ENCODE data around the gene EP400.

The EP400 gene

DNA sequence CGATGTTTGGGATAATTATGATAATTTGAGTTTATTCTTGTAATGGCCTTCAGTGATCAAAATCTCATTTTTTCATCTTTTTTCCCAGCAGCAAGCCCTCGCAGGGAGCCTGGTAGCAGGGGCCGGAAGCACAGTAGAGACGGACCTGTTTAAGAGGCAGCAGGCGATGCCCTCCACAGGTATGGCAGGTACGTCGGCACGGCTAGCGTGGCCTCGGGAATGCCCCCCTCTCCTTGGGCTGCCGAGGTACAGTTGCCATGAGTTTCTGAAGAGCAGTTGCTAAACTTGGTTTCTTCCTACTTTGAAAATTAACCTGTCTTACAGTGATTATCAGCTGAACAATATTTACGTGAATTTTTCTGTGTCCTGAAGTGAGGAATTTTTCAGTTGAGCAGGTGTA lies 29.9 kb downstream of the EP400 start:
- no peak overlapping the region for H2BK120ac ChIP-seq (ENCODE audit: low read depth, low read length)
- 100% methylated on average over 1 of the region's 12 CpGs; no CpG with 5 or more reads in 1 of the 2 donors for WGBS, 2 donors (ENCODE audit: extremely low coverage in 2 of 2, insufficient read length in 2 of 2, insufficient replicate concordance in 1 of 2)
- H2AK5ac ChIP-seq (ENCODE audit: low read depth, low read length) = no peak overlapping the region
- no peak overlapping the region for H3K4ac ChIP-seq (ENCODE audit: low read length)
- no peak overlapping the region for H3K14ac ChIP-seq (ENCODE audit: low read length)
- no peak overlapping the region for H3K18ac ChIP-seq (ENCODE audit: low read length)
- H3K36me3 ChIP-seq (replicated peaks in 1 of 2; ENCODE audit: control insufficient read depth in 2 of 2, insufficient read depth in 2 of 2, low read length in 2 of 2) = peaks cover 21 to 69% of the 10 kb centered on the region in 2 donors
- no peak overlapping the region for H2AFZ ChIP-seq (ENCODE audit: low read length)
- no peak overlapping the region for H3K4me3 ChIP-seq (ENCODE audit: low read length in 2 of 2)
- DNase-seq (ENCODE audit: low spot score) = no peak
- no peak overlapping the region for H3K27ac ChIP-seq (replicated peaks; ENCODE audit: low read length)
- H2BK5ac ChIP-seq (ENCODE audit: low read length) = no peak overlapping the region
- H4K8ac ChIP-seq (ENCODE audit: low read depth, low read length) = no peak overlapping the region
- no peak overlapping the region for H3K23ac ChIP-seq (ENCODE audit: low read depth, low read length, poor library complexity)
- peaks cover 0 to 2% of the 10 kb centered on the region in 2 donors for H3K4me1 ChIP-seq (ENCODE audit: control insufficient read depth in 2 of 2, insufficient read depth in 1 of 2, low read depth in 1 of 2, low read length in 2 of 2)
- no peak overlapping the region for H3K9ac ChIP-seq (ENCODE audit: low read depth, low read length, poor library complexity)
- no peaks in the 10 kb centered on the region for H3K9me3 ChIP-seq (replicated peaks in 1 of 2; ENCODE audit: control insufficient read depth in 2 of 2, insufficient read depth in 1 of 2, low read depth in 1 of 2, low read length in 2 of 2)
- H4K91ac ChIP-seq (ENCODE audit: low read depth, low read length, poor library complexity) = no peak overlapping the region
- peaks cover 5% of the 10 kb centered on the region for H3K79me1 ChIP-seq (ENCODE audit: low read depth, low read length)
- no peak overlapping the region for H2BK15ac ChIP-seq (ENCODE audit: low read length)
- no peak overlapping the region for H3K4me2 ChIP-seq (ENCODE audit: insufficient read depth, low read length, poor library complexity, severe bottlenecking)
- H3K27me3 ChIP-seq (ENCODE audit: control insufficient read depth in 3 of 3, insufficient read depth in 3 of 3, low read depth in 1 of 3, low read length in 3 of 3) = no peaks in the 10 kb centered on the region
- no peak overlapping the region for H2BK12ac ChIP-seq (ENCODE audit: low read length)

DNA sequence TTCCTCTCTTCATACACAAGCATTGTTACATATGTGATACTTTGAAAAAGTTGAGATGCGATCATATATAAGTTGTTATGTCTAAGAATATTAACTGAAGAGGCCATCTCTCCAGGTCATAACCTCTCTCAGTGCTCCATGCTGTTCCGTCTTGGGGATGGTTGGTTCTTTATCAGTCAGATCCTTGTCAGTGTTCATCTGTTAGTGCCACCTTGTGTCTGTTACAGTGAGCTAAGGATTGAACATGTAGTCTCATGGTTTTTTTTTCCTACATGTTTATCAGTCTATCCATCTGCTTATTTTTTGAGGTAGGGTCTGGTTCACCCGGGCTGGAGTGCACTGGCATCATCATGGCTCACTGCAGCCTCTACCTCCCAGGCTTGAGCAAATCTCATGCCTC lies 30.5 kb downstream of the EP400 start:
- no CpG with 5 or more reads among the region's 3 CpGs for WGBS, 2 donors (ENCODE audit: extremely low coverage in 2 of 2, insufficient read length in 2 of 2, insufficient replicate concordance in 1 of 2)
- peaks cover 0 to 2% of the 10 kb centered on the region in 2 donors for H3K4me1 ChIP-seq (ENCODE audit: control insufficient read depth in 2 of 2, insufficient read depth in 1 of 2, low read depth in 1 of 2, low read length in 2 of 2)
- no peak overlapping the region for H2BK5ac ChIP-seq (ENCODE audit: low read length)
- no peak overlapping the region for H3K9ac ChIP-seq (ENCODE audit: low read depth, low read length, poor library complexity)
- H3K4me2 ChIP-seq (ENCODE audit: insufficient read depth, low read length, poor library complexity, severe bottlenecking) = no peak overlapping the region
- H3K27ac ChIP-seq (replicated peaks; ENCODE audit: low read length) = no peak overlapping the region
- H3K14ac ChIP-seq (ENCODE audit: low read length) = no peak overlapping the region
- H3K4me3 ChIP-seq (ENCODE audit: low read length in 2 of 2) = no peak overlapping the region
- H3K18ac ChIP-seq (ENCODE audit: low read length) = no peak overlapping the region
- H3K9me3 ChIP-seq (replicated peaks in 1 of 2; ENCODE audit: control insufficient read depth in 2 of 2, insufficient read depth in 1 of 2, low read depth in 1 of 2, low read length in 2 of 2) = no peaks in the 10 kb centered on the region
- H2BK15ac ChIP-seq (ENCODE audit: low read length) = no peak overlapping the region
- H3K36me3 ChIP-seq (replicated peaks in 1 of 2; ENCODE audit: control insufficient read depth in 2 of 2, insufficient read depth in 2 of 2, low read length in 2 of 2) = peaks cover 22 to 76% of the 10 kb centered on the region in 2 donors
- H4K8ac ChIP-seq (ENCODE audit: low read depth, low read length) = no peak overlapping the region
- H3K79me1 ChIP-seq (ENCODE audit: low read depth, low read length) = peaks cover 5% of the 10 kb centered on the region
- no peak for DNase-seq (ENCODE audit: low spot score)
- no peak overlapping the region for H3K23ac ChIP-seq (ENCODE audit: low read depth, low read length, poor library complexity)
- H3K4ac ChIP-seq (ENCODE audit: low read length) = no peak overlapping the region
- no peak overlapping the region for H2BK12ac ChIP-seq (ENCODE audit: low read length)
- no peaks in the 10 kb centered on the region for H3K27me3 ChIP-seq (ENCODE audit: control insufficient read depth in 3 of 3, insufficient read depth in 3 of 3, low read depth in 1 of 3, low read length in 3 of 3)
- no peak overlapping the region for H4K91ac ChIP-seq (ENCODE audit: low read depth, low read length, poor library complexity)
- H2BK120ac ChIP-seq (ENCODE audit: low read depth, low read length) = no peak overlapping the region
- H2AFZ ChIP-seq (ENCODE audit: low read length) = no peak overlapping the region
- no peak overlapping the region for H2AK5ac ChIP-seq (ENCODE audit: low read depth, low read length)

DNA sequence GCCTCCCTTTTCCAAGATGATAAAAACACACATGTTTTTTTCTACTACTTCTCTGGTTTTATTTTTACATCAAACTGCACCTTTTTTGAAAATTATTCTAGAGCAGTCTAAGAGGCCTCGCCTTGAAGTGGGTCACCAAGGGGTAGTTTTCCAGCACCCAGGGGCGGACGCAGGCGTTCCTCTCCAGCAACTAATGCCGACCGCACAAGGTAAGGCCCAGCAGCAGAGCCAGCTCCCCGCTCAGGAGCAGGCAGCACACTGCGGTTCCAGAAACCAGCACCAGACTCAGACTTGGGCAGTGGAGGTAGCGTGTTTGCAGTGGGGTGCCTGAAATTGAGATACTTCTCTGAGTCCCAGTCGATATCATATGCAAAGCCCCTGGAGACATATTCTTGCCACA lies 31.6 kb downstream of the EP400 start:
- no peak for DNase-seq (ENCODE audit: low spot score)
- H3K4me3 ChIP-seq (ENCODE audit: low read length in 2 of 2) = no peak overlapping the region
- H3K36me3 ChIP-seq (replicated peaks in 1 of 2; ENCODE audit: control insufficient read depth in 2 of 2, insufficient read depth in 2 of 2, low read length in 2 of 2) = peaks cover 25 to 87% of the 10 kb centered on the region in 2 donors
- no peak overlapping the region for H3K4ac ChIP-seq (ENCODE audit: low read length)
- H4K8ac ChIP-seq (ENCODE audit: low read depth, low read length) = no peak overlapping the region
- H3K79me1 ChIP-seq (ENCODE audit: low read depth, low read length) = peaks cover 5% of the 10 kb centered on the region
- H3K14ac ChIP-seq (ENCODE audit: low read length) = no peak overlapping the region
- H2AK5ac ChIP-seq (ENCODE audit: low read depth, low read length) = no peak overlapping the region
- no peak overlapping the region for H2BK15ac ChIP-seq (ENCODE audit: low read length)
- H3K23ac ChIP-seq (ENCODE audit: low read depth, low read length, poor library complexity) = no peak overlapping the region
- no peak overlapping the region for H3K27ac ChIP-seq (replicated peaks; ENCODE audit: low read length)
- no peak overlapping the region for H2BK12ac ChIP-seq (ENCODE audit: low read length)
- no peak overlapping the region for H2BK120ac ChIP-seq (ENCODE audit: low read depth, low read length)
- WGBS, 2 donors (ENCODE audit: extremely low coverage in 2 of 2, insufficient read length in 2 of 2, insufficient replicate concordance in 1 of 2) = no CpG with 5 or more reads among the region's 10 CpGs
- no peak overlapping the region for H3K9ac ChIP-seq (ENCODE audit: low read depth, low read length, poor library complexity)
- no peak overlapping the region for H2BK5ac ChIP-seq (ENCODE audit: low read length)
- no peaks in the 10 kb centered on the region for H3K27me3 ChIP-seq (ENCODE audit: control insufficient read depth in 3 of 3, insufficient read depth in 3 of 3, low read depth in 1 of 3, low read length in 3 of 3)
- no peak overlapping the region for H4K91ac ChIP-seq (ENCODE audit: low read depth, low read length, poor library complexity)
- H2AFZ ChIP-seq (ENCODE audit: low read length) = no peak overlapping the region
- no peaks in the 10 kb centered on the region for H3K9me3 ChIP-seq (replicated peaks in 1 of 2; ENCODE audit: control insufficient read depth in 2 of 2, insufficient read depth in 1 of 2, low read depth in 1 of 2, low read length in 2 of 2)
- H3K18ac ChIP-seq (ENCODE audit: low read length) = no peak overlapping the region
- peaks cover 1 to 2% of the 10 kb centered on the region in 2 donors for H3K4me1 ChIP-seq (ENCODE audit: control insufficient read depth in 2 of 2, insufficient read depth in 1 of 2, low read depth in 1 of 2, low read length in 2 of 2)
- H3K4me2 ChIP-seq (ENCODE audit: insufficient read depth, low read length, poor library complexity, severe bottlenecking) = no peak overlapping the region

DNA sequence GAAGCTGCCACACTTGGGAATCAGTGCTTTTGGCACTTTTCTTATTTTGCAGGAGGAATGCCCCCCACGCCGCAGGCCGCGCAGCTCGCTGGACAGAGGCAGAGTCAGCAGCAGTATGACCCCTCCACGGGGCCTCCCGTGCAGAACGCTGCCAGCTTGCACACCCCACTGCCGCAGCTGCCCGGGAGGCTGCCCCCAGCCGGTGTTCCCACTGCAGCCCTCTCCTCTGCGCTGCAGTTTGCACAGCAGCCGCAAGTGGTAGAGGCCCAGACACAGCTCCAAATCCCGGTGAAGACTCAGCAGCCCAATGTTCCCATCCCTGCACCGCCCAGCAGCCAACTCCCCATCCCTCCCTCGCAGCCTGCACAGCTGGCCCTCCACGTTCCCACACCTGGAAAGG lies 32.3 kb downstream of the EP400 start:
- no peak overlapping the region for H2AK5ac ChIP-seq (ENCODE audit: low read depth, low read length)
- no peak overlapping the region for H2BK5ac ChIP-seq (ENCODE audit: low read length)
- no peak overlapping the region for H3K27ac ChIP-seq (replicated peaks; ENCODE audit: low read length)
- no CpG with 5 or more reads among the region's 17 CpGs for WGBS, 2 donors (ENCODE audit: extremely low coverage in 2 of 2, insufficient read length in 2 of 2, insufficient replicate concordance in 1 of 2)
- H3K36me3 ChIP-seq (replicated peaks in 1 of 2; ENCODE audit: control insufficient read depth in 2 of 2, insufficient read depth in 2 of 2, low read length in 2 of 2) = peaks cover 26 to 93% of the 10 kb centered on the region in 2 donors
- DNase-seq (ENCODE audit: low spot score) = no peak
- H3K4ac ChIP-seq (ENCODE audit: low read length) = no peak overlapping the region
- no peak overlapping the region for H2BK120ac ChIP-seq (ENCODE audit: low read depth, low read length)
- no peak overlapping the region for H4K91ac ChIP-seq (ENCODE audit: low read depth, low read length, poor library complexity)
- no peak overlapping the region for H3K18ac ChIP-seq (ENCODE audit: low read length)
- H3K79me1 ChIP-seq (ENCODE audit: low read depth, low read length) = peaks cover 5% of the 10 kb centered on the region
- no peak overlapping the region for H3K23ac ChIP-seq (ENCODE audit: low read depth, low read length, poor library complexity)
- H3K27me3 ChIP-seq (ENCODE audit: control insufficient read depth in 3 of 3, insufficient read depth in 3 of 3, low read depth in 1 of 3, low read length in 3 of 3) = no peaks in the 10 kb centered on the region
- no peak overlapping the region for H4K8ac ChIP-seq (ENCODE audit: low read depth, low read length)
- no peak overlapping the region for H2BK15ac ChIP-seq (ENCODE audit: low read length)
- no peak overlapping the region for H3K4me3 ChIP-seq (ENCODE audit: low read length in 2 of 2)
- no peak overlapping the region for H3K14ac ChIP-seq (ENCODE audit: low read length)
- no peak overlapping the region for H3K4me2 ChIP-seq (ENCODE audit: insufficient read depth, low read length, poor library complexity, severe bottlenecking)
- H2BK12ac ChIP-seq (ENCODE audit: low read length) = no peak overlapping the region
- H3K9me3 ChIP-seq (replicated peaks in 1 of 2; ENCODE audit: control insufficient read depth in 2 of 2, insufficient read depth in 1 of 2, low read depth in 1 of 2, low read length in 2 of 2) = no peaks in the 10 kb centered on the region
- no peak overlapping the region for H2AFZ ChIP-seq (ENCODE audit: low read length)
- no peak overlapping the region for H3K9ac ChIP-seq (ENCODE audit: low read depth, low read length, poor library complexity)
- H3K4me1 ChIP-seq (ENCODE audit: control insufficient read depth in 2 of 2, insufficient read depth in 1 of 2, low read depth in 1 of 2, low read length in 2 of 2) = peaks cover 2 to 8% of the 10 kb centered on the region in 2 donors
